GM18909 (cell line): ENCODE data around the gene DGKB.

Source experiments
- ATAC-seq: cut with Tn5 transposase; IDR thresholded peaks from one replicate; pipeline ENCODE4 v1.9.1; 2021; ENCODE audit warnings: mild to moderate bottlenecking; ENCODE audit not compliant: unreplicated experiment, poor library complexity

The DGKB gene

GRCh38 chr7:14828053-14828452, 74.5 kb downstream of the DGKB start:
- no peak for ATAC-seq

GRCh38 chr7:14826426-14826825, 76.1 kb downstream of the DGKB start:
- ATAC-seq: no peak

DNA sequence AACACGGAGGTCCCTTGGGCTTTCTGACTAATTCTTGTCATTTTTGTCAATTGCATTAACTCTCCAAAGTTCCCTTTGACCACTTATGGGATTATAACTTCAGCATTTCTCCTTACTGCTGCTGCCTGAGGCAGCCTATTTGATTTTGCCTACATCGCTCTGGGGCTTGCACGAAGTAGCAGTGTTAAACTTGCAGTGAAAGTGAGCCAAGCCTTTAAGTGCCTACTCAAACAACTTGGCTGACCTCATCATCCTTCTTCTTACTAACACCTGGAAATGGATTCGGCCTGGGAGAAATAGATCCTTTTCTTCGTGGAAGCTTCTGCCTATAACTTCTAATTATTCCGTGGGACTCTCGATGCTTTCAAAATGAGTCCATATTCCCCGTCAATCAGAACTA, 76.6 kb downstream of the DGKB start:
- ATAC-seq: no peak

GRCh38 chr7:14822481-14822854, 80.1 kb downstream of the DGKB start:
- ATAC-seq: no peak

GRCh38 chr7:14821757-14822480, 80.6 kb downstream of the DGKB start:
- no peak for ATAC-seq

- no peak for ATAC-seq
Observed at GRCh38 chr7:14818871-14819270, 83.7 kb downstream of the DGKB start.

DNA sequence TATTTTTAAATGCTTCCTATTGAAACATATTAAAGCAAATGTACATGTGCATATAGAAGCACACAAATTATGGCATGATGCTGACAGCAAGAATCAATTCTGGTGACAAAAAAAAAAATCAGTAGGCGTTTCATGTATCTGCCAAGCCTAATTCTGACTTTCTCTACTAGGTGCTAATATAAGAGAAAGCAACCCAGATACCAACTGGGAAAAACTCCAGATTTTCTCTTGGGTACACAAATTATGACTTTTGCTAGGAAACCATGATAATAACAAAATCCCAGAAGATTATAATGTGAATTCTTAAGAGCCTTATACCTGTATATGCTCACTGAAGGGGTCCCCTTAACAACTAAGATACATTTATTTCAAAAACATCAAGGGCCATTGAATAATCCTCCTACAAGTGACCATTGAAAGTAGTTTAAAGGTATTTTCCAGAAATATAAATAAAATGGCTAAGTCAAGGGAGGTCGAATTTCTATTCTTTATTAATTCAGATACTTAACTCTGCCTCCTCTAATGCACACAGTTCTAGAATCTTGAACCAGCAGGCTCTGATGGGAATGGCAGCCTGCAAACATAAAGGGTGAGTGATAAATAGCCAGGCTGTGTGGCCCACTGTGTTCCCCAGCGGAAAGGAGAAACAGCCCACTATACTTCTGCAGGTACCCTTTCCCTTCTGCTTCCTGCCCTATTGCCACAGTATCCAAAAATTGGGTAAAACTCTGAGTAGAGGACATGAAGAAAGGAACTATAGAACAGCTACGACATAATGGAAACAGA, 84.5 kb downstream of the DGKB start:
- ATAC-seq: no peak

DNA sequence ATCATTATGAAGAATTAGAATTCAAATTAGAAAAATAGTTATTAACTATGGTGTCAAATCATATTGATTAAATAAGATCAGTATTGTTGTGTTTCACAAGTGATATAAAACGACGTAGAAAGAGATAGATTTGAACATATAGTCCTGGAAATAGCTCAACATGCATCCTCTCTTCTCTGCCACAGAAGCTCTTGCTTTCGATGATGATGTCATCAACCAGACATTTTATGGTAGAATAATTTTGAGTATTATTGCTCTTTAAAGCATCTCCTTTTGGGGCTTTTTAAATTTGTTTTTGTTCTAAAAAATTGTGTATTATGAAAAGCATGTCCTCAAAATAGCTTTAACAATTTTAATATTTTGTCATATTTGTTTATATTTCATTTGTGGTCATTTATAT, 95.0 kb downstream of the DGKB start:
- ATAC-seq: no peak

DNA sequence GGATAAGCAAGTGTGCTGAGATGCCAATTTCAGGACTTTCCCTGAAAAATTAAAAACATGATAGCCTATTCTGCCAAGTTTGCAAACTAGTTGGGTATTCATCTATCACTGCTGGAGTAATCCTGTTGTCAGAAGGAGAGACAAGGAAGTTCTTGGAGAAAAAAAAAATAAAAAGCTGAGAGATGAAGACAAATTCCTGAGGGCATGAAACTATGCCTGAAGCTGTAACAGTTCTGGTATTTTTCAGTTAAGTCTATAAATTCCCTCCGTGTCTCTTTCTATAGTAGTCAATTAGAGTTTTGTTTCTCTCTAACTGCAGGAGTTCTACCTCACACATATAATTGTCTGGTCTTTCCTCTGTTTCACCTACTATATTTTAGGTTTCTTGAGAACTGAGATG, 95.7 kb downstream of the DGKB start:
- ATAC-seq: no peak

- ATAC-seq: no peak
Observed at GRCh38 chr7:14805105-14805719, 97.3 kb downstream of the DGKB start.

GRCh38 chr7:14800664-14801063, 101.9 kb downstream of the DGKB start:
- ATAC-seq: no peak

- ATAC-seq: no peak
Observed at GRCh38 chr7:14793151-14793550, 109.4 kb downstream of the DGKB start.

DNA sequence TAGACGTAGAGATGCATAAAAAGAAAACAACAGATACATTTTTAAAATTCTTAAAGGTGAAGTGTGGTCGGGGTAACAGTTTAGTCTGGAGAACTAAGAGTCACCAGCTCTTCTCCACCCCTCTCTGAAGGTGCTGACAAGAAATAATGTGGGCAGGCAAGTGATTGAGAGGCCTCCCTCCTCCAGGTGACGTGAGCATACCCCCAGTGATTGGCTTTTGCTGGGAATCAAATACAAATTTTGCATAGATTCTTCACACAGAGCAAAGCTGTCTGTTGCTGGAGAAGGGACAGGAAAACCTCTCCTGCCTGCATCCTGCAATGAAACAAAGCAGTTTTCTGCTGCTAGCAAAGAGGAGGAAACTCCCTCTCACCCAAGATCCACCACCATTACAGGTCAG, 115.0 kb downstream of the DGKB start:
- no peak for ATAC-seq

GRCh38 chr7:14786314-14786895, 116.1 kb downstream of the DGKB start:
- ATAC-seq: no peak

GRCh38 chr7:14777806-14778205, 124.7 kb downstream of the DGKB start:
- no peak for ATAC-seq

DNA sequence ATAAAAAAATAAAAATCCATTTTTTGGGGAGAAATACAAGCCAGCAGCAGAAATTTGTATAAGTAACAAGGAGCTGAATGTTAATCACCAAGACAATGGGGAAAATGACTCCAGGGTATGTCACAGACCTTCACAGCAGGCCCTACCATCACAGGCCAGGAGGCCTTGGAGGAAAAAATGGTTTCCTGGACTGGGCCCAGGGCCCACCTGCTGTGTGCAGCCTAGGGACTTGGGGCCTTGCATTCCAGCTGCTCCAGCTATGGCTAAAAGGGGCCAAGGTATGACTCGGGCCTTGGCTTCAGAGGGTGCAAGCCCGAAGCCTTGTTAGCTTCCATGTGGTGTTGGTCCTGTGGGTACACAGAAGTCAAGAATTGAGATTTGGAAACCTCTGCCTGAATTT, 126.3 kb downstream of the DGKB start:
- ATAC-seq: no peak

- ATAC-seq: no peak
Observed at GRCh38 chr7:14773729-14774271, 128.8 kb downstream of the DGKB start.

- no peak for ATAC-seq
Observed at GRCh38 chr7:14770614-14771013, 131.9 kb downstream of the DGKB start.

DNA sequence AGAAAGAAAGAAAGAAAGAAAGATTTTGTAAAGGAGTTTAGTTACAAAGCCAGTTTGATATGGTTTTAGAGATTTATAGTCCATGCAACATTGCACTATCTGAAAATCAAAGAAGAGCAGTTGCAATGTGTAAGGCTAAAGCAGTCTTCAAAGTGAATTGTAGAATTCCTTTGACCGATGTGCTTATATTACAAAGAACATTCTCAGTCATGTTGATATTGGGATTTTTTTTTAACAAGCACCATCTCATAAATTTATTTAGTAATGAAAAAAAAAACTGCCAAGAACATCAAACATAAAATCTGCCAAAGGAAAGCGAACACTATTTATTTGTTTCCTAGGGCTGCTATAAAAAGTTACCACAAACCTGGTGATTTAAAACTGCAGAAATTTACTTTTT, 133.3 kb downstream of the DGKB start:
- ATAC-seq: no peak

DNA sequence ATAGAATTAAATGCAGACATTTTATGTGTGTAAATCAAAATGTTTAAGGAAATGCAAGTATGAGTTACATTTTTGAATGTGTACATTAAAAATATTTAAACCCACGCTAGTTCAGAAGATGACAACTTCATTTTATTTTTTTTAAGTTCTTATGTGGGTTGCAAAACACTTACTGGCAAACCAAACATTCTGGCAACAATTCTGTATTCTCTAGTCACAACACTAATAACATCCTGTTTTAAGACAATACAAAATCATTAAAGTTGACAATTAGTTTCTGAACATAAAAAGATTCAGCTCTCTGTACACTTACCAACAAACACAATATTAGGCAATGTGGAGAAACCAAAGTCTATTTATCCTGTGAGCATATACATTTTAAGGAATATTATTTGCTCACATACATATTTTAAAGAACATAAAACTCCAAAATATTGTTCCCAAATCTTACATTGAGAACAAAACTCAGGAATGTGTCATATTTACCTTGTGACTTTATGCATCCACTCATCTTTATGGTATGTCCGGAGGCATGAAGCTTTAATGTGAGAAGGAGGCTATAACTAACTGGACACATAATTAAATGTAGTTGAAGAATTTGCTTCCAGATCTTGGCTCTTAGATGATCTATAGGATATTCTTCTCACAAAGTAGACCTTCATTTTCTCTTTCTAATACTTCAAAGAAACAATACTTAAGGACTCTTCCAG, 134.7 kb downstream of the DGKB start:
- ATAC-seq: no peak
